Vagina (tissue), 2 donors: Measurements from ENCODE around the gene CNTF.

ENCODE experiments used
- CTCF ChIP-seq, 3 experiments: fragments of 450-650 bp in 2 of 3; fragments of 200-600 bp in 1 of 3; sonication (generic) in 1 of 3; IDR thresholded peaks; one replicate each; pipeline ENCODE4 v1.5.1; 2017 to 2019; ENCODE audit warnings: antibody characterized with exemption in 3 of 3, mild to moderate bottlenecking in 2 of 3, moderate library complexity in 2 of 3
- POLR2A ChIP-seq, 2 donors: fragments of 450-650 bp; IDR thresholded peaks; one replicate each; pipeline ENCODE4 v1.6.1; 2017; ENCODE audit warnings: antibody characterized with exemption in 2 of 2, mild to moderate bottlenecking in 2 of 2, moderate library complexity in 2 of 2

- no peak for TF ChIP-seq POLR2A (IDR thresholded peaks at IDR 0.05)
- TF ChIP-seq CTCF (IDR thresholded peaks at IDR 0.05): no peak
Observed at GRCh38 chr11:58626934-58627483, 4.5 kb downstream of the CNTF start.
